Measurements from ENCODE around the gene SGK2.

Gene SGK2

DNA sequence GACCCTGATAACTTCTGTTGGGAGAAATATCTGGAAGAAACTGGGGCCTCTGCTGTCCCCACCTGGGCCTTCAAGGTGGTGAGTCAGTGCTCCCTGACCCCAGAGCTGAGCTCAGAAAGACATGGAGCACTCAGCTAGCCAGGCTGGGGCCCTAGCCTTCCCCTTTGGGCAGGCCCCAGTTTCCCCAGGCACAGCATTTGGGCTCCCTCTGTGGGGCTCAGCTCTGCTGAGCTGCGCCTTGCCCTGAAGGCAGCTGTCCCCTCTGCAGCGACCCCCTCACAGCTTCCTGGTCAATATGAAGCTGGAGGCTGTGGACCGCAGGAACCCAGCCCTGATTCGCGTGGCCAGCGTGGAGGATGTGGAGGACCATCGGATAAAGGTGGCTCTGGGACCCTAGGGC, 24.8 kb upstream of the SGK2 start:
- Histone ChIP-seq H3K4me3 (IDR thresholded peaks at IDR 0.05; ENCODE audit: insufficient read depth, low read depth, low read length) (no peak overlapping the region), H3K27ac (no peak overlapping the region), H3K4me1 (ENCODE audit: low read depth, poor library complexity, severe bottlenecking) (peaks cover 29% of the 10 kb centered on the region), H3K79me2 (ENCODE audit: insufficient read depth, low read depth) (no peaks in the 10 kb centered on the region), H2AFZ (ENCODE audit: low read depth) (no peak overlapping the region), H3K36me3 (ENCODE audit: insufficient read depth) (no peaks in the 10 kb centered on the region), H3K27me3 (ENCODE audit: insufficient read depth, low read depth) (no peaks in the 10 kb centered on the region), H3K4me2 (no peak overlapping the region), H4K20me1 (ENCODE audit: insufficient read depth) (no peaks in the 10 kb centered on the region), H3K9ac (no peak overlapping the region)
- TF ChIP-seq CTCF (conservative IDR thresholded peaks at IDR 0.05; ENCODE audit: low read depth, low read length): no peak

- Histone ChIP-seq H3K9ac (no peak overlapping the region), H2AFZ (ENCODE audit: low read depth) (no peak overlapping the region), H3K36me3 (ENCODE audit: insufficient read depth) (no peaks in the 10 kb centered on the region), H3K79me2 (ENCODE audit: insufficient read depth, low read depth) (no peaks in the 10 kb centered on the region), H3K4me1 (ENCODE audit: low read depth, poor library complexity, severe bottlenecking) (peaks cover 29% of the 10 kb centered on the region), H3K4me3 (IDR thresholded peaks at IDR 0.05; ENCODE audit: insufficient read depth, low read depth, low read length) (no peak overlapping the region), H3K27me3 (ENCODE audit: insufficient read depth, low read depth) (no peaks in the 10 kb centered on the region), H3K27ac (no peak overlapping the region), H4K20me1 (ENCODE audit: insufficient read depth) (no peaks in the 10 kb centered on the region), H3K4me2 (no peak overlapping the region; the same call in 1 of the 2 replicates)
- TF ChIP-seq CTCF (conservative IDR thresholded peaks at IDR 0.05; ENCODE audit: low read depth, low read length): no peak
These were observed 24.0 kb upstream of the SGK2 start for GRCh38 chr20:43534791-43535350.

GRCh38 chr20:43535370-43536004, 23.3 kb upstream of the SGK2 start:
- H2AFZ ChIP-seq (ENCODE audit: low read depth): no peak overlapping the region
- H3K27ac ChIP-seq: no peak overlapping the region
- no peaks in the 10 kb centered on the region for H4K20me1 ChIP-seq (ENCODE audit: insufficient read depth)
- H3K4me3 ChIP-seq (IDR thresholded peaks at IDR 0.05; ENCODE audit: insufficient read depth, low read depth, low read length): no peak overlapping the region
- H3K36me3 ChIP-seq (ENCODE audit: insufficient read depth): no peaks in the 10 kb centered on the region
- no peaks in the 10 kb centered on the region for H3K79me2 ChIP-seq (ENCODE audit: insufficient read depth, low read depth)
- no peak overlapping the region; the same call in 1 of the 2 replicates for H3K4me2 ChIP-seq
- no peak for TF ChIP-seq CTCF (conservative IDR thresholded peaks at IDR 0.05; ENCODE audit: low read depth, low read length)
- H3K9ac ChIP-seq: no peak overlapping the region
- H3K4me1 ChIP-seq (ENCODE audit: low read depth, poor library complexity, severe bottlenecking): peaks cover 24% of the 10 kb centered on the region
- no peaks in the 10 kb centered on the region for H3K27me3 ChIP-seq (ENCODE audit: insufficient read depth, low read depth)

- H3K9ac ChIP-seq: no peak overlapping the region
- H4K20me1 ChIP-seq (ENCODE audit: insufficient read depth): no peaks in the 10 kb centered on the region
- no peak for TF ChIP-seq CTCF (conservative IDR thresholded peaks at IDR 0.05; ENCODE audit: low read depth, low read length)
- no peak overlapping the region for H3K4me2 ChIP-seq
- no peaks in the 10 kb centered on the region for H3K79me2 ChIP-seq (ENCODE audit: insufficient read depth, low read depth)
- no peak overlapping the region for H2AFZ ChIP-seq (ENCODE audit: low read depth)
- H3K4me3 ChIP-seq (IDR thresholded peaks at IDR 0.05; ENCODE audit: insufficient read depth, low read depth, low read length): no peak overlapping the region
- no peaks in the 10 kb centered on the region for H3K36me3 ChIP-seq (ENCODE audit: insufficient read depth)
- H3K27ac ChIP-seq: no peak overlapping the region
- H3K27me3 ChIP-seq (ENCODE audit: insufficient read depth, low read depth): no peaks in the 10 kb centered on the region
- peaks cover 17% of the 10 kb centered on the region for H3K4me1 ChIP-seq (ENCODE audit: low read depth, poor library complexity, severe bottlenecking)
These were observed 22.6 kb upstream of the SGK2 start for GRCh38 chr20:43536041-43536816.
